ENCODE measurements around the gene NMNAT2. TPM values are rescaled to one million over a fixed set of nuclear protein-coding genes. Genes with fewer than 3 reads are reported as not detected.
"Not testable (repeated sequence)": the region's sequence is repeated elsewhere in the genome, so short reads cannot be mapped to it uniquely, and the experiment has no call there.

The NMNAT2 gene
- total RNA-seq, 1 experiment from 2014 or later, result 2.4 TPM

DNA sequence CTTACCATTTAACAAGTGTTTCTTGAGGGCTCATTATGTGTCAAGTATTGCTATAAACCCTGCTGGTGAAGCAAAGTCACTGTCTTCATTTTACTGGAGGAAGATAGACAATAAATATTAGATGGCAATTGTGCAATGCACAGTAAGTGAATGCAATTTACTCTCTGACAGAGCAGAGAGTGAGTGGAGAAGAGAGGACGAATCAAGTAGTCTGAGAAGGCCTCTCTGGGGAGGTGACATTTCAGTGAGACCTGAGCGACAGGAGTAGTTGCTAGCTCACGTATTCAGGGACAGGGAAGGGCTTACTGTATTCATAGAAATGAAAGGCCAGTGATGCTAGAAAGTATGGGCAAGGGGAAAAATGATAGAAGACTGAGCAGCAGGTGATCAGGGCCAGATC lies 1.2 kb upstream of the NMNAT2 start:
- DNase-seq (ENCODE audit: low read depth), result no peak

DNA sequence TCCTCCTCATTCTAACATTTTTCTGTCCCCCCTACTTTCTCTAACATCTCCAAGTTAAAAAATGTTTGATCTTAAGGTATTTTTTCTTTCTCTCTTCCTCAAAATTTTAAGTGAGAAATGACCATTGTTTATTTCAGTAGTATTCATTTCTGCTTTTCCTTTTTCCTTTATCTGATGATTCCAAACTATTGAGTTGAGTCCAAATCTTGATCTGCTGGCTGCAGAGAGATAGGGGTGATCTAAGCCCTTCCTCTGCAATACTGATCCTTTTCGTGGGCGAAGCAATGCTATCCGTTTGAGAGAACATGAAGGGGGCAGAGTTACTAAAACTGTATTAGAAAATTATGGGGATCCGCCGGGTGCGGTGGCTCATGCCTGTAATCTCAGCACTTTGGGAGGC lies 516 bp upstream of the NMNAT2 start:
- no peak for DNase-seq (ENCODE audit: low read depth)

DNA sequence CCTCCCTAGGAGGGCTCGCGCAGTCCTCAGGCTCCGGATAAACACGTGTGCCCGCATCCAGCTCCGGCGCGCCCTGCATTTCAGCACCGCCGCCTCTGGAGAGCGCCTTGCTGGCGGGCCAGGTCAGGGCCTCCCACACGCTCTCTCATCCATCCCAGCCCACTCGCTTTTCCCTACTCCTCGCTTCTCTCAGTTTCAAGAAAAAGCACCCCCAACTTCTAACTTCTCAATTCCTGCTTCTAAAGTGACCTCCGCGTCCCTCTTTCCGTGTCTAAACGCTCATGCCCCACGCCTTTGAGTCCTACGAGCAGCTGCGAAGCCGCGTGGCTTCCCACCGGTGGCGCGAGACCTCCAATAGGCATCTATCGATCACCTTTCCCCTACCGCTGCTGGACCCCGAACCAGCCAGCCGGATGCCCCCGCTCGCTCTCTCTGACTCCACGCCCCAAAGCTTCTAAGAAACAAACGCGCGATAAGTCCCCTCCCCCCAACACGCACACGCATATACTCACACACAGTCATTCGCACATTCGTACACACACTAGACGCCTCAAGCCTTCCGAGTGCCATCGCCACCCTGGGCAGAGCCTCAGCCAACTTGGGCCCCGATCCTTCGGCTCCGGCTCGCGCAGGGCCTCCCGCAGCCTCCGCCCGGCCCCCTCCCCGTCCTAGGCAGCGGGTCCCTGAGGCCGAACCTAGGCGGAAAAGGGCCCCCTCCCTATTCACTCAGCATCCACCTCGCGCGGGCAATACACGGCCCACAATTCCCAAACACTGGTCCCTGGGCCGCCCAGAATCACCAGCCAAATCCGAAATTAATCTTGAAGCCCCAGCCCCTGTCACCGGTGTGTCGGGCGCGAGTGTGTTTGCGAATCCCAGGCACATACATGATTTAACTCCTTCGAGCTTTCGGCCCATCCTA lies 1.1 kb downstream of the NMNAT2 start:
- no peak for DNase-seq (ENCODE audit: low read depth)

DNA sequence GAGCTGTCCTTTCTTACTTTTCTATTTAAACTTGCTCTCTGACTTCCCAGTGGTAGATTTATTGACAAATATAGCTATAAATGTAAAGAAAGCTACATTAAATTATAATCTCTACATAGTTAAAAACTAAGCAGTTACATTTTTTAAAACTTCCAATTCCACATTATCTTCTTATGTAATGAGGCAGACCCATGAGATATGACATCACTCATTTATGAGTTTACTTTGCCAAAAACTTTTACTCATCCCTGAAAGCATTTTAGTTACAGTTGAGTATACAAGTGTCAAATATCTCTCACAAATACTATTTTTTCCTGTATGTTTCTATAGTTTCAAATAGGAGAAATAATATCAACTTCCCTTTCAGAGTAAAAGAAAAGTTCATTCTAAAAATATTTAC lies 3.8 kb downstream of the NMNAT2 start:
- DNase-seq (ENCODE audit: low read depth), result no peak

DNA sequence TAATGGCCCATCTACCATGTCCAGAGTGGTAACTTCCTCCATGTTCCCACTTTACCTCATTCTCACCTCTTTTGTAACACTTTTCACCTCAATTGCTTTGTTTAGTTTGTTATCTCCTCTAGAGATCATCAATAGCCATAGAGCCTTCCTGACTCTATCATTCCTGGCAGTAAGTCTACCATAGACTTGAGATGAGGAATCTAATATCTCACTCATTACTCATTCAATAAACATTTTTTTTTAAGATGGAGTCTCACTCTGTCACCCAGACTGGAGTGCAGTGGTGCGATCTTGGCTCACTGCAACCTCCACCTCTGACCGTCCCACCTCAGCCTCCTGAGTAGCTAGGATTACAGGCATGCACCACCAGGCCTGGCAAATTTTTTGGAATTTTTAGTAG lies 7.1 kb downstream of the NMNAT2 start:
- peak; percentile 30 for DNase-seq (ENCODE audit: low read depth)

DNA sequence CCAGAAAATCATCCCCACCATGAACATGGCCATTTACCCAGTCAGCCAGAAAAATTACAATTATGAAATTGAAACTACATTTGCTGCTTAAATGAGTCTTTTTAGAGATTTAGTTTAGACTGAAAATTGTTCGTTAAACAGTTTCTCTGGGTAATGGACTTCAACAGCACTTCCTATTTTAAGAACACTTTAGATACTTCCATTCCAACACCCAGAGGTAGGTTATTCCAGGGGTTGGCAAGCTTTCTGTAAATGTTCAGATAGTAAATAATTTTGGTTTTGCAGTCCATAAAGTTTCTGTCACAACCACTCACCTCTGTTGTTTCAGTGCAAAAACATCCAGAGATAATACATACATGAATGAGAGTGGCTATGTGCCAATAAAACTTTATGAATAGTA lies 10.2 kb downstream of the NMNAT2 start:
- no peak for DNase-seq (ENCODE audit: low read depth)

DNA sequence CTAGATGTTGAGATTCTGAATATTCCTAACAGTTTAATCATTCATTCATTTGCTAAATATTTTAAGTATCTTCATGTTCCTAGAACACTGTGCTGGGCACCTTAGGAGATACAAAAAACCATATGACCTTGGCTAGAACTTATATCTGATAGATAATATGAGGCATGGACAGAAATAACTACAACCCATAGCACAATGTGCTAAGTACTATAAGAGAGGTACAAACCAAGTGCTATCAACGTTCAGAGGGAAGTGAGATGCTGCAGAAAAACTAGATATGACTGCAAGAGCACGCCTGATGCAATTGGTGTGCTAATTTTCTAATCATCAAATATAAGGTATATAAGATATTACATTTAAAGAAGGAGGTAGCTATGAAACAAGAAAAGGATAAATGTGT lies 10.7 kb downstream of the NMNAT2 start:
- DNase-seq (ENCODE audit: low read depth), result no peak

DNA sequence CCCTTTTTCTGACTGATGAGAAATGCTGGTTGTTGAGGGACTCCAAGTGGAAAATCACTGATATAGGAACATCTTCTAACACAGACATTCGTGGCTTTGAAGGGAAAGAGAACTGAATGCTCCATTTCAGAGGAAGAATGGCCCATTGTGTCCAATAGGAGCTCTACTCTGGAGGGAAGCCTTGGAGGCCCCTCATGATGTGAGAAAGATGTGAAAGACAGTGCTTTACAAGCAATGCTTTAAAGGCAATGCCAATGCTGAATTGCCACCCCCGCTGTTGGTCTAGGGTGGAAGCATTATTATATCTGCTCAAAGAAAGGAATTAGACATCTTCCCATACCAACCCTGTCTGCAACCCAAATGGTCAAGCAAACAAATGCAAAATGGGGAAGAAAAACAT lies 13.7 kb downstream of the NMNAT2 start:
- DNase-seq (ENCODE audit: low read depth), result no peak

DNA sequence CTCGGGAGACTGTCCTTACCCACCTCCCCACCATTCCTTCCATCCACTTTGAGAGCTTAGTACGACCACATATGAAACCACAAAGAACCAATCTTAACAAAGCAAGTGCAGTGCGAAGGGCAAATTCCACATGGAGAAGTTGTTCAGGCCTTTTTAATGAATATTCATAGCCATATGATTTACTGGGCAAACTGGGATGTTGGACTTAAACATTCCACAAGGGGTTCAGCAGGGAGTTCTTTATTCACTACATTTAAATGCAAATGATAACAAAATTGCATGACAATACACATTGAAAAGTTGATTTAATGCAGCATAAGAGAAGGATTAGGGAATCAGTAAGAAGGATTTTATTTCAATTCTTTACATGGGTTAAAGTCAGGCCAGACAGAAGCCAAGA lies 14.7 kb downstream of the NMNAT2 start:
- DNase-seq (ENCODE audit: low read depth), result no peak

DNA sequence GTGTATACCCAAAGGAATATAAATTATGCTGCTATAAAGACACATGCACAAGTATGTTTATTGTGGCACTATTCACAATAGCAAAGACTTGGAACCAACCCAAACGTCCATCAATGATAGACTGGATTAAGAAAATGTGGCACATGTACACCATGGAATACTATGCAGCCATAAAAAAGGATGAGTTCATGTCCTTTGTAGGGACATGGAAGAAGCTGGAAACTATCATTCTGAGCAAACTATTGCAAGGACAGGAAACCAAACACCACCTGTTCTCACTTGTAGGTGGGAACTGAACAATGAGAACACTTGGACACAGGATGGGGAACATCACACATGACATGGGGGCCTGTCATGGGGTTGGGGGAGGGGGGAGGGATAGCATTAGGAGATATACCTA lies 16.6 kb downstream of the NMNAT2 start:
- not testable (repeated sequence) for DNase-seq (ENCODE audit: low read depth)

DNA sequence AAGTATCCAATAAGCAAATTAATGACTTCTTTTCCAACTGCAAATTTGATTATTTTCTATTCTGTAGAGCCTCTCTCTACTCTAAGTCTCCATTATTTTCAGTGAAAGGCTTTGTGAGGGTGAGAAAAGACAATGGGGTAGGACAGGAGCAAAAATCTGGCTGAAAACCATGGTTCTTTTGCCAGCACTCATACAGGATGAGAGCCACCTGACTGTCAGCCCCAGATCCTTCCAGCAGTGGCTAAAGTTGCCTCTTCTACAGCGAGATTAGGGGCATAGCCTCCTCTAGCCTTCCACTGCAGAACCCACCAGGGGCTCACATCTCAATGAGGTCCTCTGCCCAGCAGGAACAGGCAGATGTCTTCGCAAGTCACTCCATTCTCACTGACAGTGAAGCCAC lies 23.7 kb downstream of the NMNAT2 start:
- DNase-seq (ENCODE audit: low read depth), result no peak

DNA sequence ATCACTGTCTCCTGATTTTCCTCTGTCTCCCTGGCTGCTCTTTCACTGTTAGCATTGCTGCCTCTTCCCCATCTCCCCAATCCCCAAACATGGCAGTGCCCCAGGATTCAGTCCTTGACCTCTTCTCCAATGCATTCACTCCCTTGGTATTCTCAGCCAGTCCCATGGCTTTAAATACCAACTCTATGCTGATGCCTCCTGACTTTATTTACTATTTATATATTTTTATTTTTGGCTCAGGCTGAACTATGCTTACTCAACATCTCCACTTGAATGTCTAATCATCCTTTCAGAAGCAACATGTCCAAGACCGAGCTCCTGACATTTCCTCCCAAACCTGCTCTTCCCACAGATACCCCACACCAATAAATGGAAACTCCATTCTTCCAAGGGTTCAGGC lies 26.3 kb downstream of the NMNAT2 start:
- DNase-seq (ENCODE audit: low read depth), result no peak

DNA sequence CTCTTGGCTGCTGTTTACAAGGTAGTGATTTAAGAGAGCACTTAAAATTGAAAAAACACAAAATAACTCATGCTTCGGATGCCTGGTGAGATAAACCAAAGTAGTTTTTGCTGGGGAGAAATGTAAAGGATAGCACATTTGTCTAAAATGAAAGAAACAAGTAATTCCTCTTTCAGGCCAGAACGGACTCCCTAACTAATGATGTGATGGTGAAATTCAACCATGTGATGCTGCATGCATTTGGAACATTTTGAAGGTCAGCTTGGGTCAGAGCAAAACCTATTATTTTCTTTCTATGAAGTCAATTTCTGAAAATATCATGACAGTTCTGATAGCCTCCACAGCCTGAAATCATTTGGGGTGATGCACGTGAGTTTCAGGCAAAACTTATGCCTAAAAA lies 27.6 kb downstream of the NMNAT2 start:
- no peak for DNase-seq (ENCODE audit: low read depth)

DNA sequence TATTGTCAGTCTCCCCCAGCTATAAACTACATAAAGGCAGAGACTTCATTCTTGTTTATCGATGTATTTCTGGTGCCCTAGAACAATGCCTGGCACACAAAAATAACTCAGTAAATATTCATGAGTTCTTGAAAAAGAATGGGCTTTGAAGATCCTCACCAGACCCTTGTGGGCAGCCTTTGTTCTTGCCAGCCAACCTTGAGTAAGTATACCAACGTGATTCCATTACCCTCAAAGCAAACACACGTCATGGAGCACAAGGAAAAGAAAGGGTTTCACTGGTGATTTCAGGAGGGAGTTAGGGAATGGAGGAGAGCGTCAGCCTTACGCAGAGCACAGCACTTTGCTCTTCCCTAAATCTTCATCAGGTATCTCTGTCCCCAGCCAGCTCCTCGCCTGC lies 29.4 kb downstream of the NMNAT2 start:
- DNase-seq (ENCODE audit: low read depth), result no peak

DNA sequence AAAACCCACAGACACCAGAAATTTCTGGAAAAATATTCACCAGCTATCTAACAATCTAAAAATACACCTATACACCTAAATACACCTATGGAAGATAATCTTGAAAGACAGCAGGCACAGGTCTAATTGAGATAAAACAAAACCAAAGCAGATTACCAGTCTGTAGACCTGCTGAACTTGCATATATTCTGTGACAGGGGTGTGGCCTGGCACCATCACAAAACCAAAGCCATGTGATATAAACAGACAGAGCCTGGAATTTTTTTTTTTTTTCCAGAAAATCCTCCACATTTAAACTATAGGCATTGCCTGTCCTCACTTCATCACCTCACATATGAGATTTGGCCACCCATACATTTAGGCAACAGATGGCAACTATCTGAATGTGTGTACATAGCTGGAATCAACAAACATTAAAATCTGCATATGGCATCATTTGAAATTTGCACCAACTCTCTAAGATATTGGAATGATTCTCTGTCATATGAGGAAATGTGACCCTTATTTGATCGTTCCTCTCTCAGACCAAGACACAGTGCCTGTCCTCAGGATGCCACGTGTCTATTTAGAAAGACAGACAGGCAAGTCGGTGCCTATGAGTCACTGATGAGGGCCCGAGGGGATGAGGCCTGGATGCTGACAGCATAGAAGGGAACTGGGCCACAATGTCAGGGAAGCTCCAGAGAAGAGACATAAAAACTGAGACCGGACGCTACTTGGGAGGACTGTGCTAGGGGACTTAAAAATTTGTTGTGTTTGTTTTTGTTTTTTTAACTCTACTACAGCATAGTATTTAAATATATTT lies 32.6 kb downstream of the NMNAT2 start:
- DNase-seq (ENCODE audit: low read depth), result peak; percentile 12

DNA sequence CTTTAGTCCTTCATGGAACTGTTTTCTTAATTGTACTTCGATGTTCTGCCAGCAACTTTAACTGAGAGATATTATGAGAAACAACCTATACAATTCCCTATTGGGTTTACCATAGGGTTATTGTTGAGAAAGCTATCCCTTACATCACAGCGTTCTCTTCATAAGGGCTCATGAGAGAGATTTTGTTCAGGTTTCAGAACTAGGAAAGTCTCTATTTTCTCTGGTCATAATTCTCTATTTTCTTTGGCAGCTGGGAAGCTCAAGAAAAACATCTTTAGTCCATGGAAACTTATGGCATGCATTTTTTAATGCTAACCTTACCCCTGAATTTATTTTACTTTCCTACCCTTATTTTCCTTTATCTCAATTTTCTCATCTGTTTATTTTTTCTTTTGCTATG lies 38.2 kb downstream of the NMNAT2 start:
- DNase-seq (ENCODE audit: low read depth), result no peak

DNA sequence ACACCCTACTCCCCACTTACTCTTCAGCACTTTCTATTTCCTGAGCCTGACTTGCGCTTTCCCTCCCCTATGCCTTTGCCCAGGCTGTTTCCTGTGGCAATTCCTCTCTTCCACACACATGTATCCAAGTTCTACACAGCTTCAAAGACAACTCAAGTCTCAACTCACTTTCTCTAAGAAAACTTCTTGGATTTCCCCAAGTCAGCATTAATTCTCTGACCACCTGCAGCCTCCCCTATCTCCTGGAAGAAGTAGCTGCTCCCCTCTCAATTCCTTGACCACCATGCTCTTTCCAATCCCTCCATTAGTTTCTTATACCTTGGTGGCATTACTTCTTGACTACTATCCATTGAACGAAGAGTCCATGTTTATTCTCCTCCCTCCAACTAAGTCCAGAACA lies 42.8 kb downstream of the NMNAT2 start:
- DNase-seq (ENCODE audit: low read depth), result no peak

DNA sequence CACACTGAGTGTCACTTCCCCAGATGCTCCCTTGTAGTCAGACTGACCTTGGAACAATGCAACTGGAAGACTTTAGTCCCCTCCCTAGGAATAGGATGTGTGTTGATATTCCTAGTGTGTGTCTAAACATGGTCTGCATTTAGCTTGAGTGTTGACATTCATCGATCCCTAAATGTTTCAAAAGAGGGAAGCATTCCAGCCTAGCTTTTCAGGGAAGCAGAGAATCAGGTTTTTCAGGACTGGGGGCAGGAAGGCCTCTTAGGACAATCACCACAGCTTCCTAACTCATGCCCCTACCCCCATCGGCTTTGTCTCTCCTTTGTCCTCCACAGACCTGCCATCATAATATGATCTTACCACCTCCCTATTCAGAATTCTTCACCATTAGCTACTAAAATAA lies 43.4 kb downstream of the NMNAT2 start:
- DNase-seq (ENCODE audit: low read depth), result no peak

DNA sequence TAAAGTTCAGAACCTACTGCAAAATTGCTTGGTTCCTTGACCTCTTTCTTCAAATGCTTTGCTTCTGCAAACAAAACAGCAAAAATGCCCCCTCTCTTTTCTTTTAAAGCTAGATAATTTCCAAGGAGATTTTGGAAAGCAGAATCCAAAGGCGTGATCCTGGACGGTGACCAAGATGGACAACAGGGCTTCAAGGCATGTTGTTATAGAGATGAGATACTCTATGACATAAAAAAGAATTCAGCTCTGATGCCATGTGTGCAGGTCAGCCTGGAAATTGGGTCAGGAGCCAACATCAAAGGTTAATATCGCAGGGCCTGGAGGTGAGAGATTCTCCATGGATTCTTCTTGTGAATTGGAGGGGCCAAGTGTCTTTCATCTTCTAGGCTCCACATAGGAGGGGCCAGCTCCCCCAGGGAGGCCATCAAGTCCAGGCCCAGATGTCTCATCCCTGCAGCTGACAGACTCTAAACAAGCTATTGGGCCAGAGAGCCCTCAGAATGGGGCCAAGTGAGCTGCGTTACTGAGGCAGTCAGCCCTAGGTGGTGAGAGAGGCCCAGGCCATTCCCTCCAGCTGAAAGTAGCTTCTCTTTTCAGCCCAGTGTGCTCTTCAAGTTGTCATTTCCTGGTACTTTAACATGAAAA lies 45.5 kb downstream of the NMNAT2 start:
- no peak for DNase-seq (ENCODE audit: low read depth)

DNA sequence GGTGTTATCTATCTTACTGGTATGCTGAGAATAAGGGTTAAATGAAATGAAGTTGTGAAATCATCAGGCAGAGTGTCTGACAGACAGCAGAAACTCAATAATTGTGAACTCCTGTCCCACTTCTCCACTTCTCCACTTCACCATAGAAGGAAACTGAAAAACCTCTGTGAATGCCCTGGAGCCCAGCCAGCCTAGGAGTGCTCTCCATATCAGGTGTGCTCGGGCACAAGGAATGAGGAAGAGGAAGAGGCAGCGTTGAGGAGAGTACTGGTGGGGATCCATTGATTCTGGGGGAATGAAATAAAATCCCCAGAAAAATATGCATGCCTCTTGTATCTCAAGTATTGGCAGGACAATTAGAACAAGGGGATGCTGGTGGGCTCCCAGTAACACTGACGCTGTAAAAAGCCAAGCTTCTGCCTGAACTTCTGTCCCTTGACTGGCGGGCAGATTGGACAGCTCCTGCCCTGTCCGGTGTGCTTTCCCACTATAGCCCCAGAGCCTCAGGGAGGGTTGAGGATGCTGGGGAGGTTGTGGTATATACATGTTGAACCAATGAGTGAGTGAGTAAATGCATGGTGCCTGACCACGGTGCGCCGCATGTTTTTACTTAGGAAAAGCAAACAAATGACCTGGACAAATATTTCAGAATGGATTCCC lies 47.7 kb downstream of the NMNAT2 start:
- no peak for DNase-seq (ENCODE audit: low read depth)
